HG02571 (cell line): ENCODE data around the gene CHCHD6.

ENCODE experiments used
- ATAC-seq: cut with Tn5 transposase; IDR thresholded peaks from one replicate; pipeline ENCODE4 v1.9.1; 2021; ENCODE audit warnings: mild to moderate bottlenecking, moderate library complexity; ENCODE audit not compliant: unreplicated experiment

Gene CHCHD6

DNA sequence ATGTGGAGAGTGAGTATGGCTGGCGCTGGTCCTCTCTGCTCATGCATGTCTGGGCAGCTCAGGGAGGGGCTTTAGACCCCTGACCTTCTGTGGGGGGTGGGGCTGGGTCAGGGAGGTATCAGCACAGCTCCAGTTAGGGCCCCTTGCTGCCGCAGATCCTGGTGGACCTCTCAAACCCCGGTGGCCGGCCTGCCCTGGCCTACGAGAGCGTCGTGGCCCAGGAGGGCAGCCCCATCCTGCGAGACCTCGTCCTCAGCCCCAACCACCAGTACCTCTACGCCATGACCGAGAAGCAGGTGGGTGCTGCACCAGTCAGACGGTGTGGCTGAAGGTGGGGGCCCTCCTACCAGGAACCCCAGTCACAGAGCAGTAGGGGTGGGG, 299.1 kb downstream of the CHCHD6 start:
- ATAC-seq = no peak

- no peak for ATAC-seq
These were observed 299.7 kb downstream of the CHCHD6 start for GRCh38 chr3:127003601-127004280.

- no peak for ATAC-seq
These were observed 300.8 kb downstream of the CHCHD6 start for GRCh38 chr3:127004641-127005397.

GRCh38 chr3:127005864-127006500, 301.9 kb downstream of the CHCHD6 start:
- no peak for ATAC-seq

DNA sequence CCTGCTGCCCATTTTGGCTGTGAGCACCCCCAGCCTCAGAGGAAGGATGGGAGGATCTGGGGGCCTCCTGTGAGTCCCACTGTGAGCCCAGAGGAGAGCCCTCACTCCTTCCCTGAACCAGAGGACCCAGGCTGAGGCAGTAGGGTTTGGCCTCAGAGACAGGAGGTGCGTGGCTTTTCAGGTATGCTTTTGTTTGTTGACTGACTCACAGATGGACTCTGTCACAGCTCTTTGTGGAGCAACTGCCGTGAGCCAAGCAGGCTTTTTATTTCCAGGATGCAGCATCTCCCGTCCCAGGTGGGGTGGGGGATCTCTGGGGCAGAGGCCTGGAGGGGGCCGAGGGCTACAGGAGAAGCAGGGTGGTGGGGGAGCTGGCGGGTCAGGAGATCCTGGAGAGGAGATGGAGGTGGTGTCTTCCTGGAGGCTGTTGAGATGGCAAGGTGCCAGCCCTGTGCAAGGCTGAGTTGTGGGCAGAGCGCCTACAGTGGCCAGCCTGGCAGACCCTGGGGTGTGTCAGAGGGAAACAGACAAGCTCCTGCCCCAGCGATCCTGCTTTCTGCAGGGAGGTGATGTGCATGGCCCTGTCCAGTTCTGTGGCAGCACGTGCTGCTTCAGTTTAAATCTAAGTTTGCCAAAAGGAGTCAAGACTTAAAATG, 302.9 kb downstream of the CHCHD6 start:
- no peak for ATAC-seq

DNA sequence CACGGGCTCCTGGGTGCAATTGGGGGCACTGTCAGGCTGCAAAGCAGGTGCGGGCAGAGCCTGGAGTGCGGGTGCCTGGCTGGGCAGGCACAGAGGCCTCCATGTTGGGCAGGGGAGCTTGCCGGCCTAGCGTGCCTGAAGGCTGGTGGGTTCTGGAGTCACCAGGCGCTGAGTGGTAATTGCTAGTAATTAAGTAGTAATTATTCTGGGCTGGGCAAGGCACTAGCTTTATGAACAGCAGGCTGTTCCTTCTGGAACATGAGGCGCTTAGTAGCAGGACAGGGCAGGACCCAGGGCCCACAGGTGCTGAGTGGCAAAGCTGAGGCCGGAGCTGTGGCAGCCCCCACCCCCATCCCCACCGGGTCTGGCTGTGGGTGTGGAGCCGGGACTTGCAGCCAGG, 304.2 kb downstream of the CHCHD6 start:
- ATAC-seq = no peak

DNA sequence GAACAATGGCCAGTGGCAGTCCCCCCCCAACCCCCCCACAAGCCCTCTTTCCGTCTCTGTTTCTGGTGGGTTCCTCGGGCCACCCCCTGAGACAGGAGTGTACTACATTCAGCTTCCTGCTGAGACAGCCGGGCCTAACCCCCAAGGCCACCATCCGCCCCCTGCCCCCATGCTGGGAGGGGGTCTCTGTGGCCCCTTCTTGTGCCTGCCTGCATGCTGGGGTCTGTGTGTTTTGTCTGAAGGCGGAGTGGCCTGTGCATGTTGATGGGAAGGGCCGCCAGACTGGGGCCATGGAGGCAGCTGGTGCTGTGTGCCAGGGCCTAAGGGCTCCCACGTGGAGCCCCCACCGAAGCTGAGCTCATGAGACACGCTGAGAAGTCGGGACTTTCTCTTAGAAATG, 305.5 kb downstream of the CHCHD6 start:
- no peak for ATAC-seq
